Bronchial epithelial cell (primary cell): ENCODE results near the gene WT1. TPM values are rescaled to one million over a fixed set of nuclear protein-coding genes. Genes with fewer than 3 reads are reported as not detected.

ENCODE experiments used
- DNase-seq: peaks from one replicate; pipeline ENCODE4 v3.0.0-alpha.2; 2010; ENCODE audit warnings: low read depth
- FAIRE-seq: peaks from 2 replicates; lab custom pipeline; 2011; peaks lifted over from hg19 to GRCh38; lab: Jason Lieb, UNC
- H3K27me3 ChIP-seq: 2 replicates; pipeline ENCODE4 v1.5.1; 2011; ENCODE audit warnings: low read length; ENCODE audit not compliant: control insufficient read depth, insufficient read depth
- H3K36me3 ChIP-seq: 2 replicates; pipeline ENCODE4 v1.5.1; 2011; ENCODE audit warnings: low read length; ENCODE audit not compliant: control insufficient read depth, insufficient read depth
- H3K4me3 ChIP-seq: 2 replicates; pipeline ENCODE4 v1.5.1; 2011; ENCODE audit warnings: mild to moderate bottlenecking, low read depth, low read length, control low read depth
- total RNA-seq: library from RNA; depleted of rRNA; stranded (reverse); fragments of >200 nt; gene quantifications from 2 replicates; pipeline ENCODE4 v1.2.1, GENCODE V29; 2014
- TF ChIP-seq, protein P1 (sequence below): IDR thresholded peaks from 2 replicates; pipeline ENCODE4 v1.5.1; 2011; ENCODE audit warnings: mild to moderate bottlenecking, moderate library complexity, low read length, control low read depth, inconsistent platforms; ENCODE audit not compliant: insufficient read depth, severe bottlenecking

Gene WT1
- total RNA-seq, 1 donor from 2014 or later = not detected

DNA sequence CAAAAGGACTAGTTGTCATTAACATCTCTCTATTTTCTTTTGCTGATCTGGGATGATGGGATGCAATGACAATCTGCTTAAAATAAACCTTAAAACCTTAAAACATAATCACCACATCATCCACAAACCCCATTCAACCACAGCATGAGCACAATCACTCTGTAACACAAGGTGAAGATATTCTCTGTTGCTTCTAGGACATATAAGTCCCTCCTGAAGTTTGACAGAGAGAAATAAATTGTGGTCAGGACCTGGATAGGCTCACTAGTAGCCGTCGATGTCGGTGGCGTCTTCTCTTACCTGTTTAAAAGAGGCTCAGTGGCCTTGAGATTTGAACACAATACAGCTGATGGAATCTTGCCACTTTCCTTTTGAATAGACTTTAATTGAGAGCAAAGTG lies 47.9 kb downstream of the WT1 start:
- FAIRE-seq = no peak
- Histone ChIP-seq H3K36me3 (no peaks in the 10 kb centered on the region), H3K4me3 (no peak overlapping the region), H3K27me3 (no peaks in the 10 kb centered on the region)
- TF ChIP-seq, protein P1, sequence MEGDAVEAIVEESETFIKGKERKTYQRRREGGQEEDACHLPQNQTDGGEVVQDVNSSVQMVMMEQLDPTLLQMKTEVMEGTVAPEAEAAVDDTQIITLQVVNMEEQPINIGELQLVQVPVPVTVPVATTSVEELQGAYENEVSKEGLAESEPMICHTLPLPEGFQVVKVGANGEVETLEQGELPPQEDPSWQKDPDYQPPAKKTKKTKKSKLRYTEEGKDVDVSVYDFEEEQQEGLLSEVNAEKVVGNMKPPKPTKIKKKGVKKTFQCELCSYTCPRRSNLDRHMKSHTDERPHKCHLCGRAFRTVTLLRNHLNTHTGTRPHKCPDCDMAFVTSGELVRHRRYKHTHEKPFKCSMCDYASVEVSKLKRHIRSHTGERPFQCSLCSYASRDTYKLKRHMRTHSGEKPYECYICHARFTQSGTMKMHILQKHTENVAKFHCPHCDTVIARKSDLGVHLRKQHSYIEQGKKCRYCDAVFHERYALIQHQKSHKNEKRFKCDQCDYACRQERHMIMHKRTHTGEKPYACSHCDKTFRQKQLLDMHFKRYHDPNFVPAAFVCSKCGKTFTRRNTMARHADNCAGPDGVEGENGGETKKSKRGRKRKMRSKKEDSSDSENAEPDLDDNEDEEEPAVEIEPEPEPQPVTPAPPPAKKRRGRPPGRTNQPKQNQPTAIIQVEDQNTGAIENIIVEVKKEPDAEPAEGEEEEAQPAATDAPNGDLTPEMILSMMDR = no peak
- DNase-seq = no peak

DNA sequence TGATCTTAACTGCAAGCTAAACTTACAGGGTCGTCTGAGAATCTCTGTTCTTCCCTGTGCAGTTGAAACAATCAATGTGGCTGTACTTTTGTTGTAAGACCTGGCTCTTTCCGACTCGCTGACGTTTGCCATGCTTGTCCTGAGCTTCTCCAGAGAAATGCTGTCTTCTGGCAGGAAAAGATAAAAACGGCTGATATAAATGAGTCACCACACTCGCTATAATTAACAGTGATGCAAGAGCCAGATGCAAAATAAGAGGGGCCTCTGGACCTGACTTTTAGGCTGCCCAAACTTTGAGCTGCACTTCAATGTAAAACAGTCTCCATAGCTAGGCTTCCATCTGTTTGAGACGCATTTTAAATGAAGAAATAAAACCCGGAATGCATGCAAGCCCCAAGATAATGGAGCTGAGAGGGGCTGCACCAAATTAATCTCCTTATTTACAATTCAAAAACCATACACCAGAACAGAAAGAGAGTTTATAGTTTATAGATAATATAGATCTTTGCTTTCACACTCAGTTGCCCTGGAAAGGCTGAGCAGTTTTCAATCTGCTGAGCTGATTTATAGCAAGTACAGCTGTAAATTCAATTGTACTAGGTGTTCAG lies 48.5 kb downstream of the WT1 start:
- TF ChIP-seq, protein P1 = no peak
- DNase-seq = no peak
- no peaks in the 10 kb centered on the region for H3K27me3 ChIP-seq
- H3K36me3 ChIP-seq = no peaks in the 10 kb centered on the region
- no peak overlapping the region for H3K4me3 ChIP-seq
- no peak for FAIRE-seq

DNA sequence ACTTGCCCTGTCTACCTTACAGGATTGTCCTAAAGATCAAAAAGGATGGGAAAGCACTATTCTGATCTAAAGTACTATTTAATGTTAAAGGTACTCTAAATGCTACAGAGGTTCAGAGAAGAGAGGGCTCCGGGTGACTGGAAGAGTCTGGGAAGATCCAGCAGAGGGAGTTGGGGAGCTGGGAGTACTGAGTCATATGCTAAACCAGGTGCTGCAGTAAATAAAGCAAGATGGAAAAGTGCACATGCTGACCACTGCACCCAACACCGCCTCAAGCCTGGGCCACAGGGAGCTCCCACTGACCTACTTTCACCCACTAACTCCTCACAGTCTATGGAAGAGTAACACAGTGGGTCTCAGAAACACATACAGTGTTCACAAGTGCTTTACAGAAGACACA lies 49.3 kb downstream of the WT1 start:
- FAIRE-seq = no peak

DNA sequence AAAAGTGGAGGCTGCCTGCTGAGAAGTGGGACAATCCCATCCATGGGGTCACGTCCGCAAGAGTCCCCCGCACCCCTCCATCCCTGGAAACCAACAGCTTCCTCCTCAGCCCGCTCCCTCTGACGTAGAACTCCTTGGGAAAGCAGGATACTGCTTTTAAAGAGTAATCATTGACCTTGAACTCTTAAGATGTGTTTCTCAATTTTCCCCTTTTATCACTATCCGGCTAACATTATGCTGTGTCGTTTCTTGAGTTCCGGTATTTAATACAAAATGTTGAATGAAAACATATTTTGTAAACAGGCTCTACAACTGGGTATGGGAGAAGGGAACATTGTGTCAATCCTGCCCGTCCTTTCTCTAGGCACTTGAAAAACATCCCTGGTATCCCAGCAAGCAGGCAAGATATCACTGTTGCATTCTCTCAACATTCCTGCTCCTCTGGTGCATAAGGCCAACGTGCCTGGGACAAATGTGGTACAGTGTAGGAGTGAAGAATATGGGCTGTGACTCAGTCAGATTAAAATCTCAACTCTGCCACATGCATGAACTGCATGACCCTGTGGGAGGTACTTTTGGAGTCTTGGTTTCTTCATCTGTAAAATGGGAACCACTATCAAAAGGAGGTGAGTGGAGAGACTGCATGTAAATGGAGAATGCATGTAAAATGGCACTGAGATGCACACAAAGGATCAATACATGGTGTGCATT lies 52.8 kb downstream of the WT1 start:
- FAIRE-seq (no peak), DNase-seq (peak; percentile 6)
- TF ChIP-seq, protein P1 = no peak
- H3K36me3 ChIP-seq = no peaks in the 10 kb centered on the region
- no peak overlapping the region for H3K4me3 ChIP-seq
- no peaks in the 10 kb centered on the region for H3K27me3 ChIP-seq

More for the DNA sequence above, 49.3 kb downstream of the WT1 start:
- DNase-seq = peak; percentile 47
- Histone ChIP-seq H3K27me3 (no peaks in the 10 kb centered on the region), H3K36me3 (no peaks in the 10 kb centered on the region), H3K4me3 (no peak overlapping the region)
- TF ChIP-seq, protein P1 = peak; percentile 57

DNA sequence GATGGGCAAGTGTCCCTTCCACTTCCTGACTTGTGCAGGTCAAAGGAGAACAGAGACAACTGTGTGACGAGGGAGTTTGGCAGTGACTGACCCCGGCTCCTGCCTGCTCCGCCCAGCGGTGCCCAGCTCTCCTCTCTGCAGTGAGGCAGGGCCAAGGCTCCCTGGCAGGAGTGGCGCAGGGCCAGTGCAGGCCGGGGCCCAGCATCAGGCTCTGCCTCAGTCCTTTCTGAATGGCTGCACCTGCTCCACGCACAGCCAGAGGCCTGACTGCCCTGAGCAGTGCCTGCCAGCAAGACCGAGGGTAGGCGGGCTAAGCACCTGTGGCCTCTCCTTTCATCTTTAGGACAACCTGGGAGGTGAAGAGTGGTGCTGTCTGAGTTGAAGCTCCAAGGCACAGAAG lies 54.2 kb downstream of the WT1 start:
- DNase-seq (no peak), FAIRE-seq (no peak)
- TF ChIP-seq, protein P1 = no peak
- no peaks in the 10 kb centered on the region for H3K36me3 ChIP-seq
- no peak overlapping the region for H3K4me3 ChIP-seq
- H3K27me3 ChIP-seq = no peaks in the 10 kb centered on the region
